Skeletal muscle tissue (tissue), 4 donors: Measurements from ENCODE around the gene SCUBE3. TPM values are rescaled to one million over a fixed set of nuclear protein-coding genes. Genes with fewer than 3 reads are reported as not detected.

Experiments
- H3K27ac ChIP-seq: one replicate; pipeline ENCODE4 v1.7.0; 2013; ENCODE audit warnings: mild to moderate bottlenecking, low read depth, low read length, inconsistent platforms
- H3K27me3 ChIP-seq, 3 donors: one replicate each; pipeline ENCODE4 v1.7.0; 2013; ENCODE audit warnings: low read length in 3 of 3; ENCODE audit not compliant: control insufficient read depth in 3 of 3, insufficient read depth in 3 of 3
- H3K36me3 ChIP-seq, 3 donors: one replicate each; pipeline ENCODE4 v1.7.0; 2013; ENCODE audit warnings: low read length in 3 of 3; ENCODE audit not compliant: control insufficient read depth in 3 of 3, insufficient read depth in 3 of 3
- H3K4me1 ChIP-seq, 3 donors: one replicate each; pipeline ENCODE4 v1.7.0; 2013; ENCODE audit warnings: low read length in 3 of 3, mild to moderate bottlenecking in 3 of 3; ENCODE audit not compliant: control insufficient read depth in 3 of 3, insufficient read depth in 3 of 3
- H3K4me3 ChIP-seq, 3 donors: one replicate each; pipeline ENCODE4 v1.7.0; 2013; ENCODE audit warnings: low read length in 3 of 3
- H3K9ac ChIP-seq, 3 donors: one replicate each; pipeline ENCODE4 v1.7.0; 2013; ENCODE audit warnings: low read length in 3 of 3, mild to moderate bottlenecking in 3 of 3, moderate library complexity in 2 of 3, low read depth in 1 of 3
- H3K9me3 ChIP-seq, 3 donors: one replicate each; pipeline ENCODE4 v1.7.0; 2013; ENCODE audit warnings: low read length in 3 of 3; ENCODE audit not compliant: control insufficient read depth in 3 of 3
- total RNA-seq: library from RNA; depleted of rRNA; stranded (reverse); fragments of >200 nt; gene quantifications from one replicate; pipeline ENCODE4 v1.2.3, GENCODE V29; 2014
- donor health status: Osteomylitis.

SCUBE3 gene
- total RNA-seq, 1 donor from 2014 or later: 0.52 TPM

DNA sequence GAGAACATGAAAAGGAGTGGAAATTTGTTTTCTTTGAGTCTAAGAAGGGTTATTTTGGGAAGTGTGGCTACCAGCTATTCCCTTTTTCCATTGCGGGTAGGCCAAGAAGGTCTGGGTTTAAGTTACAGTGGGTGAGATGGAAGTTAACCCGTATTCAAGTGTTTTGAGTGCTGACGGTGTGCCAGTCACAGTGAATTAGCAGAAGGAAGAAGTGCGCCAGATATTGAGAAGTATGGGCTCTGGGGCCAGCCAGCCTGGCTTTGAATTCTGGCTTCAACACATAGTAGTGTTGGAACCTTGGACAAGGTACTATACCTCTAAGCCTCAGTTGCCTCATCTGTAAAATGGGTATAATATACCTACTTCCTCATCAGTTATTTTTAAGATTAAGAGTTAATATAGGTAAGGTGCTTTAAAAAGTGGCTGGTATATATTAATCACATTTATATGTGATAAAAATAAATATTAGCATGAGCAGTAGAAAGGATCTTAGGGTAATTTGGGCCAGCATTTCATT is 62.0 kb downstream of the SCUBE3 start:
- H3K27me3 ChIP-seq: no peaks in the 10 kb centered on the region
- peak overlapping the region in 1 of 3 donors; percentile 40 for H3K9ac ChIP-seq
- no peak overlapping the region for H3K4me3 ChIP-seq
- H3K9me3 ChIP-seq: no peaks in the 10 kb centered on the region
- peak overlapping the region; percentile 50 for H3K27ac ChIP-seq
- H3K36me3 ChIP-seq: no peaks in the 10 kb centered on the region
- H3K4me1 ChIP-seq: peaks cover 12 to 27% (median 18%) of the 10 kb centered on the region in 3 donors

GRCh38 chr6:35278708-35279107 is 65.0 kb downstream of the SCUBE3 start:
- Histone ChIP-seq H3K4me1 (peaks cover 30 to 47% (median 35%) of the 10 kb centered on the region in 3 donors), H3K4me3 (no peak overlapping the region), H3K36me3 (peaks cover 20 to 23% (median 20%) of the 10 kb centered on the region in 3 donors)

DNA sequence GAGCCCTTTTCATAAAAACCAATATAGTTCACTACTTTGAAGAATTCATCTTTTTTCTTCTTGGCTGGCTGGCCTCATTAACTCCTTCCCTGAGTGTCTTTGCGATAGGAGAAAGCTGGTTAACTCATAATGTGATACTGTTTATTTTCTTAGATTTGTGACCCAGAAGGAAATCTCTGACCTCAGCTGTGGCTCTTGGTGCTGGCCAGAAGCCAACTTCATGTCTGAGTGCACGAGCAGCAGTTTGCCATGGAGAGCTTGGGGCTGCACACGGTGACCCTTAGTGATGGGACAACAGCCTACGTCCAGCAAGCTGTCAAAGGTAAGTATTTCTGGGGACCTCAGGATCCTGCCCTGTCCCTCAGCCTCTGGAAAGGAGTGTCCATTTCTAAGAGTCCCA is 67.1 kb downstream of the SCUBE3 start:
- Histone ChIP-seq H3K27ac (no peak overlapping the region), H3K9me3 (no peaks in the 10 kb centered on the region), H3K36me3 (peaks cover 26 to 34% (median 26%) of the 10 kb centered on the region in 3 donors), H3K4me3 (no peak overlapping the region), H3K27me3 (no peaks in the 10 kb centered on the region), H3K4me1 (peaks cover 19 to 29% (median 20%) of the 10 kb centered on the region in 3 donors), H3K9ac (no peak overlapping the region)

More at GRCh38 chr6:35278708-35279107, 65.0 kb downstream of the SCUBE3 start:
- H3K27me3 ChIP-seq: no peaks in the 10 kb centered on the region
- H3K27ac ChIP-seq: no peak overlapping the region
- H3K9me3 ChIP-seq: no peaks in the 10 kb centered on the region
- no peak overlapping the region for H3K9ac ChIP-seq

GRCh38 chr6:35282472-35282871 is 68.7 kb downstream of the SCUBE3 start:
- no peaks in the 10 kb centered on the region for H3K27me3 ChIP-seq
- H3K36me3 ChIP-seq: peaks cover 37 to 50% (median 39%) of the 10 kb centered on the region in 3 donors
- no peak overlapping the region for H3K4me3 ChIP-seq
- H3K27ac ChIP-seq: peak overlapping the region; percentile 32
- no peak overlapping the region for H3K9ac ChIP-seq
- peaks cover 19 to 38% (median 30%) of the 10 kb centered on the region in 3 donors for H3K4me1 ChIP-seq
- H3K9me3 ChIP-seq: no peaks in the 10 kb centered on the region

GRCh38 chr6:35283361-35283760 is 69.6 kb downstream of the SCUBE3 start:
- Histone ChIP-seq H3K27ac (peak overlapping the region; percentile 32), H3K9me3 (no peaks in the 10 kb centered on the region), H3K9ac (peak overlapping the region in 2 of 3 donors; percentile 13 to 35), H3K4me1 (peaks cover 19 to 45% (median 39%) of the 10 kb centered on the region in 3 donors), H3K36me3 (peaks cover 46 to 58% (median 47%) of the 10 kb centered on the region in 3 donors), H3K4me3 (peak overlapping the region in 1 of 3 donors; percentile 1), H3K27me3 (no peaks in the 10 kb centered on the region)

GRCh38 chr6:35287671-35288396 is 74.1 kb downstream of the SCUBE3 start:
- no peaks in the 10 kb centered on the region for H3K27me3 ChIP-seq
- H3K4me3 ChIP-seq: no peak overlapping the region
- H3K4me1 ChIP-seq: peaks cover 10 to 33% (median 31%) of the 10 kb centered on the region in 3 donors
- H3K27ac ChIP-seq: peak overlapping the region; percentile 54
- H3K36me3 ChIP-seq: peaks cover 73 to 85% (median 73%) of the 10 kb centered on the region in 3 donors
- H3K9me3 ChIP-seq: no peaks in the 10 kb centered on the region
- H3K9ac ChIP-seq: peak overlapping the region in 1 of 3 donors; percentile 47

DNA sequence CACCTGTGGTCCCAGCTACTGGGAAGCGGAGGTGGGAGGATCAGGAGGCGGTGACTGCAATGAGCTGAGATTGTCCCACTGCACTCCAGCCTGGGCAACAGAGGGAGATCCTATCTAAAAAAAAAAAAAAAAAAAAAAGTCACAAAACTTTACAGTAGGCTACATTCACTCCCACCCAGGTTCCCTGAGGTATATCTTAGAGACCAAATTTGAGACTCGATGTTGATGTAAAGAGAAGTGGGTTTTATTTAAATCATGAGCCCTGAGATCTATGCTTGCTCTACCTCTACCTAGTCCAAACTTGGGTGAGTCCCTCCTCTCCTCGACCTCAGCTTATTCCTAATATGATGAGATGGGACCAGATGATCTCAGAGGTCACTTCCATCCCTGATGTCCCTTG is 75.1 kb downstream of the SCUBE3 start:
- Histone ChIP-seq H3K27me3 (no peaks in the 10 kb centered on the region), H3K9ac (no peak overlapping the region), H3K9me3 (no peaks in the 10 kb centered on the region), H3K4me1 (peaks cover under 1 to 25% (median 21%) of the 10 kb centered on the region in 3 donors), H3K27ac (peak overlapping the region; percentile 54), H3K4me3 (no peak overlapping the region), H3K36me3 (peaks cover 68 to 86% (median 80%) of the 10 kb centered on the region in 3 donors)

DNA sequence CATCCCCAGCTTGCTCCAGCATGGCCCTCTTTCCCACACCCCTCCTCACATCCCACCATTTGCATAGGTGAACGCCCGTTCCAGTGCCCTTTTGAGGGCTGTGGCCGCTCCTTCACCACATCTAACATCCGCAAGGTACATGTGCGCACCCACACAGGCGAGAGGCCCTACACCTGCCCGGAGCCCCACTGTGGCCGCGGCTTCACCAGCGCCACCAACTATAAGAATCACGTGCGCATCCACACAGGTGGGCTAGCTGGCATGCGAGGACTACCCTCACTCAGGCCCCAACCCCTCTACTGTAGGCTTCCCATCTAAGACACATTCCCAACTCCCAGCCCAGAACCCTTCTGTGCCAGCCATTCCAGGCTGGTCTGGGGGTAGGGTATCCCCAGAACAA is 77.7 kb downstream of the SCUBE3 start:
- no peak overlapping the region for H3K4me3 ChIP-seq
- peaks cover 77 to 86% (median 82%) of the 10 kb centered on the region in 3 donors for H3K36me3 ChIP-seq
- no peaks in the 10 kb centered on the region for H3K27me3 ChIP-seq
- peaks cover 7 to 34% (median 29%) of the 10 kb centered on the region in 3 donors for H3K4me1 ChIP-seq
- H3K27ac ChIP-seq: no peak overlapping the region
- no peak overlapping the region for H3K9ac ChIP-seq
- H3K9me3 ChIP-seq: no peaks in the 10 kb centered on the region

GRCh38 chr6:35292494-35292893 is 78.7 kb downstream of the SCUBE3 start:
- Histone ChIP-seq H3K27ac (no peak overlapping the region), H3K4me1 (peaks cover 17 to 34% (median 29%) of the 10 kb centered on the region in 3 donors), H3K9ac (no peak overlapping the region), H3K9me3 (no peaks in the 10 kb centered on the region), H3K36me3 (peaks cover 69 to 80% (median 76%) of the 10 kb centered on the region in 3 donors), H3K27me3 (no peaks in the 10 kb centered on the region), H3K4me3 (no peak overlapping the region)

GRCh38 chr6:35293681-35294080 is 79.9 kb downstream of the SCUBE3 start:
- peaks cover 63 to 69% (median 66%) of the 10 kb centered on the region in 3 donors for H3K36me3 ChIP-seq
- H3K4me3 ChIP-seq: no peak overlapping the region
- no peaks in the 10 kb centered on the region for H3K9me3 ChIP-seq
- peaks cover 22 to 30% (median 24%) of the 10 kb centered on the region in 3 donors for H3K4me1 ChIP-seq
- H3K9ac ChIP-seq: no peak overlapping the region
- H3K27ac ChIP-seq: no peak overlapping the region
- no peaks in the 10 kb centered on the region for H3K27me3 ChIP-seq
